OCI-LY3 (cell line): Measurements from ENCODE around the gene SCARB1.

Experiments used
- H2AFZ ChIP-seq: fragments of 200-600, 300-600 bp; shearing (Covaris generic); 2 replicates; pipeline ENCODE4 v1.6.0; 2014; ENCODE audit warnings: antibody characterized with exemption, low read depth, low read length
- H3K27ac ChIP-seq: fragments of 200-600, 300-600 bp; sonication (generic); 2 replicates; pipeline ENCODE4 v1.5.1; 2014; ENCODE audit warnings: mild to moderate bottlenecking, low read length, moderate library complexity, mixed read lengths
- H3K27me3 ChIP-seq: fragments of 200-600, 300-600 bp; sonication (generic); 2 replicates; pipeline ENCODE4 v1.6.1; 2014; ENCODE audit warnings: low read depth, low read length, mixed read lengths
- H3K36me3 ChIP-seq: fragments of 200-600, 300-600 bp; sonication (generic); replicated peaks from 2 replicates; pipeline ENCODE3; 2014; ENCODE audit warnings: low read depth, low read length, mixed read lengths
- H3K4me1 ChIP-seq: fragments of 300-600, 200-600 bp; sonication (generic); 2 replicates; pipeline ENCODE4 v1.6.1; 2014; ENCODE audit warnings: low read length, mixed read lengths
- H3K4me2 ChIP-seq: fragments of 200-600, 300-600 bp; sonication (generic); 2 replicates; pipeline ENCODE4 v1.6.1; 2014; ENCODE audit warnings: low read length, mixed read lengths
- H3K4me3 ChIP-seq: fragments of 300-600, 200-600 bp; sonication (generic); 2 replicates; pipeline ENCODE4 v1.5.1; 2014; ENCODE audit warnings: antibody characterized with exemption, mild to moderate bottlenecking, low read length, moderate library complexity
- H3K79me2 ChIP-seq: fragments of 300-600, 200-600 bp; shearing (Covaris generic); 2 replicates; pipeline ENCODE4 v1.6.1; 2014; ENCODE audit warnings: mild to moderate bottlenecking, low read length, mixed read lengths
- H3K9ac ChIP-seq: fragments of 300-600, 200-600 bp; shearing (Covaris generic); 2 replicates; pipeline ENCODE4 v1.6.0; 2014; ENCODE audit warnings: mild to moderate bottlenecking, low read length, moderate library complexity
- H3K9me3 ChIP-seq: fragments of 200-600, 300-600 bp; shearing (Covaris generic); 2 replicates; pipeline ENCODE4 v1.6.1; 2014; ENCODE audit warnings: low read length, mixed read lengths; ENCODE audit not compliant: insufficient read depth
- H4K20me1 ChIP-seq: fragments of 200-600, 300-600 bp; sonication (generic); 2 replicates; pipeline ENCODE4 v1.6.1; 2016; ENCODE audit warnings: low read length, mixed read lengths; ENCODE audit not compliant: insufficient read depth
- CTCF ChIP-seq: fragments of 200-600, 300-600 bp; sonication (generic); IDR thresholded peaks from 2 replicates; pipeline ENCODE4 v1.5.1; 2014; ENCODE audit warnings: antibody characterized with exemption, low read length, low read depth
- EZH2phosphoT487 ChIP-seq: fragments of 200-600 bp; shearing (Covaris generic); IDR thresholded peaks from 2 replicates; pipeline ENCODE4 v1.6.1; 2018; ENCODE audit warnings: antibody characterized with exemption, mixed run types, low read depth

The SCARB1 gene

GRCh38 chr12:124835656-124836410 lies 27.8 kb downstream of the SCARB1 start:
- H3K9me3 ChIP-seq = no peaks in the 10 kb centered on the region
- peaks cover 72% of the 10 kb centered on the region for H3K79me2 ChIP-seq
- no peaks in the 10 kb centered on the region for H3K4me1 ChIP-seq
- no peak overlapping the region for H3K9ac ChIP-seq
- no peaks in the 10 kb centered on the region for H3K27me3 ChIP-seq
- H3K36me3 ChIP-seq = peaks cover 6% of the 10 kb centered on the region
- H3K4me3 ChIP-seq = no peak overlapping the region
- no peak overlapping the region for H3K27ac ChIP-seq
- no peak overlapping the region for H3K4me2 ChIP-seq
- peaks cover 26% of the 10 kb centered on the region for H4K20me1 ChIP-seq
- no peak overlapping the region for H2AFZ ChIP-seq
- TF ChIP-seq CTCF (no peak), EZH2phosphoT487 (no peak)

DNA sequence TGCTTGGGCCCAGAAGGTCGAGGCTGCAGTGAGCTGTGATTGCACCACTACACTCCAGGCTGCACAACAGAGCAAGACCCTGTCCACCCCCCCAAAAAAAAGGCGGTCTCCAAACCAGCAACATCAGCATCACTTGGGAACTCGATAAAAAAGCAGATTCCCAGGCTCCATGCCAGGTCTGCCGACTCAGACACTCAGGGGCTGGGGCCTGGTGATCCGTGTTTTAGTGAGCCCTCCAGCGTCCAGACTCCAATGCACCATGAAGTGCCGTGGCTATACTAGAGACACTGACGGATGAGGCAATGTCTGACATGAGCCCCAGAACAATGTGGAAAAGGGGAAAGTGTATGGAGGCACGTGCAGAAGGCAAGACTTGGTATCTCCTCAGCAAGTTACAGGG lies 28.8 kb downstream of the SCARB1 start:
- H3K4me1 ChIP-seq = no peaks in the 10 kb centered on the region

GRCh38 chr12:124833693-124834122 lies 30.0 kb downstream of the SCARB1 start:
- no peak overlapping the region for H3K4me3 ChIP-seq
- H3K27ac ChIP-seq = no peak overlapping the region
- no peak for TF ChIP-seq EZH2phosphoT487
- TF ChIP-seq CTCF = no peak
- H4K20me1 ChIP-seq = peaks cover 30% of the 10 kb centered on the region
- peaks cover 84% of the 10 kb centered on the region for H3K79me2 ChIP-seq
- H3K9ac ChIP-seq = no peak overlapping the region
- H3K4me1 ChIP-seq = peaks cover 9% of the 10 kb centered on the region
- H2AFZ ChIP-seq = no peak overlapping the region
- H3K36me3 ChIP-seq = peaks cover 15% of the 10 kb centered on the region
- H3K27me3 ChIP-seq = no peaks in the 10 kb centered on the region
- H3K4me2 ChIP-seq = no peak overlapping the region
- no peaks in the 10 kb centered on the region for H3K9me3 ChIP-seq

More for the DNA sequence above, 28.8 kb downstream of the SCARB1 start:
- Histone ChIP-seq H2AFZ (no peak overlapping the region), H3K36me3 (peaks cover 12% of the 10 kb centered on the region), H3K9ac (no peak overlapping the region), H3K4me3 (no peak overlapping the region), H3K27me3 (no peaks in the 10 kb centered on the region), H3K27ac (no peak overlapping the region), H4K20me1 (peaks cover 26% of the 10 kb centered on the region), H3K4me2 (no peak overlapping the region), H3K9me3 (no peaks in the 10 kb centered on the region), H3K79me2 (peaks cover 73% of the 10 kb centered on the region)
- no peak for TF ChIP-seq CTCF
- no peak for TF ChIP-seq EZH2phosphoT487

DNA sequence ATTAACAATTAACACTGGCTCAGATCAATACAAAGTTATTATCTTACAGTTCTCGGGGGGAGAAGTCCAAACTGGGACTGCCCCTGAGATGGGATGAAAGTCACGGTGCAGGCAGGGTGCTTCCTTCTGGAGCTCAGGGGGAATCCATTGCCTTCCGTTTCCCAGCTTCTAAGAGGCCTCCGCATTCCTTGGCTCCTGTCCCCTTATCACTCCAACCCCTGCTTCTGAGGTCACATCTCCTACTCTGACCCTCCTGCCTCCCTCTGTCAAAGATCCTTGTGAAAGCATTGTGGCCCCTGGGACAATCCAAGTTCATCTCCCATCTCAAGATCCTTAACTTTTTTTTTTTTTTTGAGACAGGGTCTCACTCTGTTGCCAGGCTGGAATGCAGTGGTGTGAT lies 30.8 kb downstream of the SCARB1 start:
- H4K20me1 ChIP-seq = peaks cover 27% of the 10 kb centered on the region
- peaks cover 85% of the 10 kb centered on the region for H3K79me2 ChIP-seq
- H3K4me1 ChIP-seq = peaks cover 18% of the 10 kb centered on the region
- no peak overlapping the region for H2AFZ ChIP-seq
- H3K36me3 ChIP-seq = peaks cover 15% of the 10 kb centered on the region
- no peak overlapping the region for H3K27ac ChIP-seq
- H3K27me3 ChIP-seq = no peaks in the 10 kb centered on the region
- no peak overlapping the region for H3K4me3 ChIP-seq
- no peak for TF ChIP-seq CTCF
- H3K9ac ChIP-seq = no peak overlapping the region
- no peak overlapping the region for H3K4me2 ChIP-seq
- no peaks in the 10 kb centered on the region for H3K9me3 ChIP-seq
